Measurements from ENCODE around the gene CHRM1. TPM values are rescaled to one million over a fixed set of nuclear protein-coding genes. Genes with fewer than 3 reads are reported as not detected.

CHRM1 gene
- total RNA-seq, 1 donor from 2014 or later = not detected

GRCh38 chr11:62931499-62932278 is 10.5 kb upstream of the CHRM1 start:
- peaks cover 18% of the 10 kb centered on the region for H3K27me3 ChIP-seq (ENCODE audit: insufficient read depth, low read length)
- no peak overlapping the region for H3K27ac Mint-ChIP-seq (ENCODE audit: unreplicated experiment)
- no peaks in the 10 kb centered on the region for H4K20me1 ChIP-seq (ENCODE audit: insufficient read depth, low read length)
- H3K36me3 Mint-ChIP-seq (ENCODE audit: low read depth, unreplicated experiment) = no peaks in the 10 kb centered on the region
- DNase-seq (ENCODE audit: low read depth) (no peak), FAIRE-seq (no peak)
- no peak overlapping the region for H3K27ac ChIP-seq (ENCODE audit: low read depth, low read length)
- no peak overlapping the region for H3K4me3 ChIP-seq (ENCODE audit: insufficient read depth, low read depth, low read length)
- TF ChIP-seq EZH2 (IDR thresholded peaks at IDR 0.05; ENCODE audit: insufficient read depth, low read length) (no peak), CTCF (IDR thresholded peaks at IDR 0.05; ENCODE audit: insufficient read depth, low read depth, low read length) (no peak)
- no peaks in the 10 kb centered on the region for H3K4me1 Mint-ChIP-seq (ENCODE audit: low read depth, unreplicated experiment)
- H3K9me3 ChIP-seq (ENCODE audit: insufficient read depth, low read depth, low read length) = no peaks in the 10 kb centered on the region
- H3K9me3 Mint-ChIP-seq (ENCODE audit: unreplicated experiment) = no peaks in the 10 kb centered on the region
- no peaks in the 10 kb centered on the region for H3K4me1 ChIP-seq (ENCODE audit: insufficient read depth, low read length)
- no peak overlapping the region for H3K9ac ChIP-seq (ENCODE audit: low read length)
- H3K27me3 Mint-ChIP-seq (ENCODE audit: low read depth, unreplicated experiment) = peaks cover 46% of the 10 kb centered on the region
- no peaks in the 10 kb centered on the region for H3K36me3 ChIP-seq (ENCODE audit: insufficient read depth, low read length)
- H2AFZ ChIP-seq (ENCODE audit: low read depth, low read length) = no peak overlapping the region
- no peak overlapping the region for H3K4me2 ChIP-seq (ENCODE audit: low read length)
- no peaks in the 10 kb centered on the region for H3K79me2 ChIP-seq (ENCODE audit: insufficient read depth, low read length)
- no peak overlapping the region for H3K4me3 Mint-ChIP-seq (ENCODE audit: unreplicated experiment)

GRCh38 chr11:62930666-62931065 is 9.5 kb upstream of the CHRM1 start:
- no peaks in the 10 kb centered on the region for H3K9me3 ChIP-seq (ENCODE audit: insufficient read depth, low read depth, low read length)
- peaks cover 28% of the 10 kb centered on the region for H3K27me3 ChIP-seq (ENCODE audit: insufficient read depth, low read length)
- H3K27ac ChIP-seq (ENCODE audit: low read depth, low read length) = no peak overlapping the region
- H3K4me3 ChIP-seq (ENCODE audit: insufficient read depth, low read depth, low read length) = no peak overlapping the region
- Mint-ChIP-seq H3K36me3 (ENCODE audit: low read depth, unreplicated experiment) (no peaks in the 10 kb centered on the region), H3K4me1 (ENCODE audit: low read depth, unreplicated experiment) (no peaks in the 10 kb centered on the region), H3K4me3 (ENCODE audit: unreplicated experiment) (no peak overlapping the region), H3K9me3 (ENCODE audit: unreplicated experiment) (no peaks in the 10 kb centered on the region), H3K27ac (ENCODE audit: unreplicated experiment) (no peak overlapping the region), H3K27me3 (ENCODE audit: low read depth, unreplicated experiment) (peaks cover 55% of the 10 kb centered on the region)
- FAIRE-seq (no peak), DNase-seq (ENCODE audit: low read depth) (no peak)
- H3K4me2 ChIP-seq (ENCODE audit: low read length) = no peak overlapping the region
- H3K36me3 ChIP-seq (ENCODE audit: insufficient read depth, low read length) = no peaks in the 10 kb centered on the region
- peaks cover 5% of the 10 kb centered on the region for H3K4me1 ChIP-seq (ENCODE audit: insufficient read depth, low read length)
- H2AFZ ChIP-seq (ENCODE audit: low read depth, low read length) = no peak overlapping the region
- H3K9ac ChIP-seq (ENCODE audit: low read length) = no peak overlapping the region
- H3K79me2 ChIP-seq (ENCODE audit: insufficient read depth, low read length) = no peaks in the 10 kb centered on the region
- no peak for TF ChIP-seq EZH2 (IDR thresholded peaks at IDR 0.05; ENCODE audit: insufficient read depth, low read length)
- no peak for TF ChIP-seq CTCF (IDR thresholded peaks at IDR 0.05; ENCODE audit: insufficient read depth, low read depth, low read length)
- H4K20me1 ChIP-seq (ENCODE audit: insufficient read depth, low read length) = no peaks in the 10 kb centered on the region

GRCh38 chr11:62930157-62930556 is 9.0 kb upstream of the CHRM1 start:
- H4K20me1 ChIP-seq (ENCODE audit: insufficient read depth, low read length) = no peaks in the 10 kb centered on the region
- Mint-ChIP-seq H3K27ac (ENCODE audit: unreplicated experiment) (no peak overlapping the region), H3K9me3 (ENCODE audit: unreplicated experiment) (no peaks in the 10 kb centered on the region), H3K36me3 (ENCODE audit: low read depth, unreplicated experiment) (no peaks in the 10 kb centered on the region), H3K4me1 (ENCODE audit: low read depth, unreplicated experiment) (peaks cover 2% of the 10 kb centered on the region), H3K27me3 (ENCODE audit: low read depth, unreplicated experiment) (peaks cover 60% of the 10 kb centered on the region), H3K4me3 (ENCODE audit: unreplicated experiment) (no peak overlapping the region)
- FAIRE-seq = no peak
- TF ChIP-seq EZH2 (IDR thresholded peaks at IDR 0.05; ENCODE audit: insufficient read depth, low read length) (no peak), CTCF (IDR thresholded peaks at IDR 0.05; ENCODE audit: insufficient read depth, low read depth, low read length) (no peak)
- H3K4me3 ChIP-seq (ENCODE audit: insufficient read depth, low read depth, low read length) = no peak overlapping the region
- no peaks in the 10 kb centered on the region for H3K79me2 ChIP-seq (ENCODE audit: insufficient read depth, low read length)
- H3K36me3 ChIP-seq (ENCODE audit: insufficient read depth, low read length) = no peaks in the 10 kb centered on the region
- no peak for DNase-seq (ENCODE audit: low read depth)
- peaks cover 33% of the 10 kb centered on the region for H3K27me3 ChIP-seq (ENCODE audit: insufficient read depth, low read length)
- H2AFZ ChIP-seq (ENCODE audit: low read depth, low read length) = no peak overlapping the region
- no peak overlapping the region for H3K4me2 ChIP-seq (ENCODE audit: low read length)
- no peaks in the 10 kb centered on the region for H3K9me3 ChIP-seq (ENCODE audit: insufficient read depth, low read depth, low read length)
- H3K27ac ChIP-seq (ENCODE audit: low read depth, low read length) = no peak overlapping the region
- peaks cover 5% of the 10 kb centered on the region for H3K4me1 ChIP-seq (ENCODE audit: insufficient read depth, low read length)
- no peak overlapping the region for H3K9ac ChIP-seq (ENCODE audit: low read length)
